ENCODE measurements around the gene EXOC4.

The EXOC4 gene

DNA sequence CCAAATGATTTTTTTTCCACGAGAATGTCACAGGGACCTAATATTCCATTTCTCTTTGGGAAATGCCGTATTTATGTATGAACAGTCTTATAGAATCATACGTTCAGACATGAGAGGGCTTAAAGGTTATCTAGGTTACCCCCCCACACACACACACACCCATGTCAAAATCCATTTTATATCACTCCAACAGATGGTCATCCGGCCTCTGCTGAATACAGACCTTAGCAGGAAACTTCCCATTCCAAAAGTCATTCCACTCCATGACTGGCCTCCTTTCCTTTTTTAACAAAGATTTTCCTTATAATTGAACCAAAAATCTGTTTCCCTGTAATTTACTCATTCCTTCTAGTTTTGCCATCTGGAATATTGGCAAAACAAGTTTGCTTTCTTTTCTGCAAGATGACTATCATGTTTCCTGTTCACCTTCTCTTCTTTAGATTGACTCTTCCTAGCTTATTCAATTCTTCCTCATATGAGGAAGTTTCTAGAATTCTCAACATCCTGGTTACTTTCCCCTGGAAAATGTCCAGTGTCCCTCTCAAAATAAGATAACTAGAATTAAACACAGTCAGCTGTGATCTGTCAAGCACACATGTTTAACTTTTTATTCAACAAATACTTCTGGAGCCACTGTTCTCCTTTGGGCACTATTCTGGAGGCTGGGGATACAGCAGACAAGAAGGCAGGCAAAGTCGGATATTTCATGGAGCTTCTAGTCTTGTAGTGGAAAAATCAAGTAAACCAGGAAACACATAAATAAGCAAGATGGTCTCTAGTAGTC, 597.8 kb downstream of the EXOC4 start:
- no peak for DNase-seq
- H3K9me3 Mint-ChIP-seq, result no peaks in the 10 kb centered on the region
- H3K36me3 Mint-ChIP-seq (ENCODE audit: low read depth), result peaks cover 1% of the 10 kb centered on the region
- no peaks in the 10 kb centered on the region for H3K4me1 Mint-ChIP-seq (ENCODE audit: low read depth)
- H3K27me3 Mint-ChIP-seq, result no peaks in the 10 kb centered on the region
- no peak overlapping the region for H3K27ac Mint-ChIP-seq
- H3K4me3 Mint-ChIP-seq, result no peak overlapping the region

DNA sequence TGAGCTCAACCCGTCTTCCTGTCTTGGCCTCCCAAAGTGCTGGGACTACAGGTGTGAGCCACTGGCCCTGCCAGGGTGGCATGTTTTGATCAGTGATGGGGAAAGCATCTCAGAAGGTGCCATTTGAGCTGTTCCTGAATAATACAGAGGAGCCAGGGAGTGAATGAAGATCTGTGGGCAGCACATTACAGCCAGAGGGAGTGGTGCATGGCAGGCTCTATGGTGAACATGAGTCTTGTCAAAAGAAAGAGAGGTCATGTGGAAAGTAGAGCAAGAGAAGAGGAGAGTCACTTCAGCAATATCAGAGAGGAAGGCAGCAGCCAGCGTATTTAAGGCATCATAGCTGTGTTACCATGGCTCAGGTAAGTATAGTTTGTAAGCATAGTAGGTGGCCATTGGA, 598.5 kb downstream of the EXOC4 start:
- H3K36me3 Mint-ChIP-seq (ENCODE audit: low read depth), result peaks cover 1% of the 10 kb centered on the region
- H3K4me1 Mint-ChIP-seq (ENCODE audit: low read depth), result no peaks in the 10 kb centered on the region
- H3K9me3 Mint-ChIP-seq, result no peaks in the 10 kb centered on the region
- DNase-seq, result no peak
- no peak overlapping the region for H3K4me3 Mint-ChIP-seq
- no peaks in the 10 kb centered on the region for H3K27me3 Mint-ChIP-seq
- H3K27ac Mint-ChIP-seq, result no peak overlapping the region

DNA sequence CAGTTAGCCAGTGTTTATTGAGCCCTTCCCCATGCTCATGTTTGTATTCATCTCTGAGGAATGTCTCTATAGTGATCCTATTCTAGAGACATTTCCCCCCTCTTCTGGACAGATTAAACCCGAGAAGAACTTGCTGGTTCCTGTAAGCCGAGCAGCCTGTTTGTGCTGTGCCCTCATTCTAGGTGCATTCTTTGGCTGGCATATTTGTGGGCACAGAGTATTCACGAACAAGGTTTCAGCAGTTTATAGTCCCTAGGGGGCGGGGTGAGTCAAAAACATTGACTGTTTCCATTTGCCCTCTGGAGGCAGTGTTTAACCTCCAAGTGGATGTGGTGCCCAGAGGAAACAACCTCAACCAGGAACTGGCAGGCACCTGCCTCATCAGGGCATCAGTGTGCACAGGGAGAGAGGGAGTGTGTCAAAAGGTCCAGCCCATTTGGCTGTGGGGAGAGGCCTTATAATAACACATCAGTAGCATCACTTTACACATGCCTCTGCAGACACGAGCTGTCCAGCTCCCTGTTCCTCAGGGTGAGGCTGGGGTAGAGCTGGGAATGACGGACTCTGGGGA, 600.9 kb downstream of the EXOC4 start:
- H3K27me3 Mint-ChIP-seq, result no peaks in the 10 kb centered on the region
- no peak overlapping the region for H3K4me3 Mint-ChIP-seq
- no peaks in the 10 kb centered on the region for H3K36me3 Mint-ChIP-seq (ENCODE audit: low read depth)
- H3K9me3 Mint-ChIP-seq, result no peaks in the 10 kb centered on the region
- no peak overlapping the region for H3K27ac Mint-ChIP-seq
- H3K4me1 Mint-ChIP-seq (ENCODE audit: low read depth), result no peaks in the 10 kb centered on the region
- no peak for DNase-seq

DNA sequence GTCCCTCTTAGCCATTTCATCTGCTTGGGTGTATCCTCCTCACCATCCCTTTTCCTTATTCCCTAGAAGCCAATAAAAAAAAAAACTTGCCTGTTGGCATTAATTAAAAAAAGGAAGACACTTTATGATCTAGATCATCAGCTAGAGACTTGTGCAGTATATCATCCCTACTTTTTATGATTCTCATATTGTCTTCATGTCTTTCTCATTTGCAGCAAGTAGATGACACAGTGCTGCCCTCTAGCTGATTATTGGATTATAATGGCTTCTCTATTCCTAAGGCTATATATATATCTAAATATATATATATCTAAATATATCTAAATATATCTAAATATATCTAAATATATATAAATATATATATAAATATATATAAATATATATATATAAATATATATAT, 601.9 kb downstream of the EXOC4 start:
- Mint-ChIP-seq H3K27me3 (no peaks in the 10 kb centered on the region), H3K4me3 (no peak overlapping the region), H3K27ac (no peak overlapping the region), H3K36me3 (ENCODE audit: low read depth) (no peaks in the 10 kb centered on the region), H3K4me1 (ENCODE audit: low read depth) (no peaks in the 10 kb centered on the region), H3K9me3 (no peaks in the 10 kb centered on the region)
- DNase-seq, result no peak

DNA sequence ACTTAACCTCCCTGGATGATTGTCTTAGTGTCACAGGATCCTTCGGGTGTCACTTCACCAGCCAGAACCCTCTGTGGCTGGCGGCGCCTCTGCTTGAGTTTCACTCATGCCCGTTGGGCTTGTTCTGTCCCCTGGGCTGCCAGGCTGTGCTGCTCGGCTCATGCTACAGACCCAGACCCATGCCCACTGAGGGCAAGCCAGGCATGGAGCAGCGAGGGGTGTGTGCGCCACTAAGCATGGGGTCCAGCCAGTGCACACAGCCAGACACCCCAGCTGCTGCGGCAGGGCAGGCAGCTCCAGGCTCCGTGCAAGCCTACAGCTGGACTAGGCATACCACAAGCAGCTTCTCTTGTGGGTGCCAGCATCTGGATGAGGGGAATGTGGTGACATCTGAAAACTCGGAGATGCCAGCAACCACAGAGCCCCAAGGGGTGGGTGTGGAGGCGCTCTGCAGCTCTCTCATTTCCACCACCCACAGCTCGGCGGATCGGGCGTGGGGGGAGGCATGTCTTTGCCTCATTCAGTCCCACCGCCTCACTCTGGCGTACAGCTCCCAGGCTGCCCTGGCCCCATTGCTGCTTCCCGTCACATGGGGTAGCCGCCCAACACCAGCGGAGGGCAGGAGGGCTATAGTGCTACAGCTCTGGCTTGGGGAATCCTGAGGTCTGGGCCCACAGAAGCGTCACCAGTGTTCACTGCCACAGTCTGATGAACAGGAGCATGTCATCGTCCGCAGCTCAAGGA, 604.7 kb downstream of the EXOC4 start:
- Mint-ChIP-seq H3K27me3 (no peaks in the 10 kb centered on the region), H3K4me1 (ENCODE audit: low read depth) (no peaks in the 10 kb centered on the region), H3K36me3 (ENCODE audit: low read depth) (no peaks in the 10 kb centered on the region), H3K4me3 (no peak overlapping the region), H3K27ac (no peak overlapping the region), H3K9me3 (no peaks in the 10 kb centered on the region)
- no peak for DNase-seq

DNA sequence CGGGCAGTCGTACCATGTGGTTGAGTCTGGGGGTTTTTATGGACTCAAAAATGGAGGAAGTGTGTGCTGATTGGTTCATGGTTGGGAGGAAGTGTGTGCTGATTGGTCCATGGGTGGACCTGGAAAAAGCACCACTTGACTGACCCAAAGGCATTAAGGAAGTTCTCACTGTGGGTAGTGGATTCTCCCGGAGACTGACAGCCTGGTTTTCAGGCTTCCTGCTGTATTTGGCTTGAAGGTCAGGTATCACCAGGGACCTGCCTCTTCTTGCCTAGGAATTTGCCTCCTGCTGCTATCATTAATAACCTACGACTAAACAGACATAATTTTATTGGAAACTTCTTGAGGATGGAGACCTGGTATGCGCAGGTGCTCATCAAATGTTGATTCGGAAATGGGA, 605.4 kb downstream of the EXOC4 start:
- H3K27me3 Mint-ChIP-seq, result no peaks in the 10 kb centered on the region
- H3K36me3 Mint-ChIP-seq (ENCODE audit: low read depth), result no peaks in the 10 kb centered on the region
- no peak overlapping the region for H3K27ac Mint-ChIP-seq
- no peak for DNase-seq
- H3K4me1 Mint-ChIP-seq (ENCODE audit: low read depth), result no peaks in the 10 kb centered on the region
- no peak overlapping the region for H3K4me3 Mint-ChIP-seq
- H3K9me3 Mint-ChIP-seq, result no peaks in the 10 kb centered on the region

DNA sequence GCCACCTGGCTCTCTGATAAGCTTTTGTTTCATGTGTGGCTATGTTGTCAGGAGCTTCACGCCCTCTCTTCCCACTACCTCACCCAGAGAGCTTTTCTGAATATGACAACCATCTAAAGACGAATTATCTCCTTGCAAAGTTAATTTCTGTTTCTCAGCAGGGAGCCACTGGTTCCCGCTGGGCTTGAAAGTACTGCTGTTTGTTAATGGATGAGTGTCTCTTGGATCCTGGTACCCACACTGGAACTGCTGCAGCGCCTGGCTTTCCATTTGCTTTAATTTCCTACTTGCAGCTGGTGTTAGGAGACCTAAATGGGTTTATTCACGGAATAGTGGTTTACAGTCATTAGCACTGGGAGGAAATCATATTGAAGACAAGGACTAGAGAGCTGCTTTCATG, 606.4 kb downstream of the EXOC4 start:
- Mint-ChIP-seq H3K4me1 (ENCODE audit: low read depth) (no peaks in the 10 kb centered on the region), H3K36me3 (ENCODE audit: low read depth) (no peaks in the 10 kb centered on the region), H3K9me3 (no peaks in the 10 kb centered on the region), H3K27me3 (no peaks in the 10 kb centered on the region), H3K27ac (no peak overlapping the region), H3K4me3 (no peak overlapping the region)
- DNase-seq, result no peak

DNA sequence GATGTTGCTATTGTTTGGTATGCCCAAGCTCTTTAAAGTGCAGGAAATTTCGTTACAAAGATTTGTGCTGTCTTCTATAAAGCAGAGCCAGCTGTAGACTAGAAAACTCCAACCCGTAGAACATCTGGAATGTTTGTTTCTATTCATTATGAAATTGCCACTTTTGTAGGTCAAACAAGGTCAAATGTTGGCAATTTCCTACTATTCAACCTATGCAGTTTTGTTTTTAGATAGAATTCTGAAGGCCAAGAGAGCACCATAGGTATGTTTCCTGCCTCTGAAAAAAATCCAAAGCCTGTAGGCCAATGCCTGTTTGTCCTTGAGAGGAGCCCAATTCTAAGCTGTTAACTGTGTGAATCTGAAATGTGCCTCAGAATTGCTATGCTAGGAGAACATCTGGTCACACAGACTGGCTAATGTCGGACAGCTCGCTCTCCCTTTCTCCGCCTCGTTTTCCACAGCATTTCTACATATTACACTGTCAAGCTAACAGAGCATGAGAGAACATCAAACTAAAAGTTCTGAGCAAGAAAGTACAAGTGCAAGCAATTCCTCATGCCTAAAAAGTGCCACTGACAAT, 607.1 kb downstream of the EXOC4 start:
- no peaks in the 10 kb centered on the region for H3K27me3 Mint-ChIP-seq
- no peaks in the 10 kb centered on the region for H3K36me3 Mint-ChIP-seq (ENCODE audit: low read depth)
- H3K4me1 Mint-ChIP-seq (ENCODE audit: low read depth), result no peaks in the 10 kb centered on the region
- H3K27ac Mint-ChIP-seq, result no peak overlapping the region
- DNase-seq, result no peak
- no peak overlapping the region for H3K4me3 Mint-ChIP-seq
- no peaks in the 10 kb centered on the region for H3K9me3 Mint-ChIP-seq

DNA sequence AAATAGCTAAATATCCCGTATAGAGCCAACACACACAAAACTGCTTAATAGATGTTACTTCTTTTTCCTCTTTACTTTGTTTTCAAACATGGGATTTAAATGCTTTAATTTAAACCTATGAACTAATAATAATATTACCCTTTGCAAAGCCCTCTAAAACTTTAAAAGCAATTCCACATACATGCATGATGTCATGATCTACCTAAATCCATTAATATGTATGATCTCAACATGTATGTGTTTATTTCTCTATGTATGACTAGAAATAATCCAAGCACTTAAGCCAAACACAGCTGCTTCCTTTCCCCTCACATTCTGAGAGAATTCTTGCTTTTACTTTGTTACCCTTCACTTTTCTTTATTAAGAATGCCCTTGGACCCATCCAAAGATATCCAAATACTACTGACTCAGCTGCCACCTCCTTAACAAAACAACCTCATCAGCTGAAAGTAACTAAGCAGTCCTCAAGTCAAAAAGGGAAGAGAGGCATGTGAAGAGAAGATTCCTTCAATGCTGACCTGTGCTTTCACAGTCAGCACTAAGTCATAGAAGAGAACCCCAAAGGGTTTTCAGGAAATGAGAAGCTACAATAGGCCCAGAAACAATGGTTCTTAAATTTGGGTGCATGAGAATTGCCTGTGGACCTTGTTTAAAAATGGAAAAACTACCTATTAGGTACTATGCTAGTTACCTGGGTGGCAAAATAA, 607.9 kb downstream of the EXOC4 start:
- Mint-ChIP-seq H3K27ac (no peak overlapping the region), H3K36me3 (ENCODE audit: low read depth) (no peaks in the 10 kb centered on the region), H3K27me3 (no peaks in the 10 kb centered on the region), H3K4me1 (ENCODE audit: low read depth) (no peaks in the 10 kb centered on the region), H3K9me3 (no peaks in the 10 kb centered on the region), H3K4me3 (no peak overlapping the region)
- no peak for DNase-seq

DNA sequence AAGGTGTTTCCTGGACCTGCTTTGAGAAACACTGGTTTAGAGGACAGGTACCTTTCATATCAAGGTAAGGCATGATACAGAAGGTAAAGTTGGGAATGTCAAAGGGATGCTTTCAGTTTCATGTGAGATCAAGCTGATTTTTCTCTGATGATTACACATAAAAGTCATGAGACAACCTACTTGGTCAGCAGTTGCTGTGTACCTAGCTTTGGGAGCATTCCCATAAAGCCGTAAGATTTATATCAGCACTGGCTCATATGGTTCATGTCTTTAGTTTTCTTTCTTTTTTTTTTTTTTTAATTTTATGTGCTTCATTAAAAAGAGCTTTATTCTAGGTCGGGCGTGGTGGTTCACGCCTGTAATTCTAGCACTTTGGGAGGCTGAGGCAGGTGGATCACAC, 609.0 kb downstream of the EXOC4 start:
- Mint-ChIP-seq H3K9me3 (no peaks in the 10 kb centered on the region), H3K27ac (no peak overlapping the region), H3K36me3 (ENCODE audit: low read depth) (no peaks in the 10 kb centered on the region), H3K4me3 (no peak overlapping the region), H3K4me1 (ENCODE audit: low read depth) (no peaks in the 10 kb centered on the region), H3K27me3 (no peaks in the 10 kb centered on the region)
- DNase-seq, result no peak

DNA sequence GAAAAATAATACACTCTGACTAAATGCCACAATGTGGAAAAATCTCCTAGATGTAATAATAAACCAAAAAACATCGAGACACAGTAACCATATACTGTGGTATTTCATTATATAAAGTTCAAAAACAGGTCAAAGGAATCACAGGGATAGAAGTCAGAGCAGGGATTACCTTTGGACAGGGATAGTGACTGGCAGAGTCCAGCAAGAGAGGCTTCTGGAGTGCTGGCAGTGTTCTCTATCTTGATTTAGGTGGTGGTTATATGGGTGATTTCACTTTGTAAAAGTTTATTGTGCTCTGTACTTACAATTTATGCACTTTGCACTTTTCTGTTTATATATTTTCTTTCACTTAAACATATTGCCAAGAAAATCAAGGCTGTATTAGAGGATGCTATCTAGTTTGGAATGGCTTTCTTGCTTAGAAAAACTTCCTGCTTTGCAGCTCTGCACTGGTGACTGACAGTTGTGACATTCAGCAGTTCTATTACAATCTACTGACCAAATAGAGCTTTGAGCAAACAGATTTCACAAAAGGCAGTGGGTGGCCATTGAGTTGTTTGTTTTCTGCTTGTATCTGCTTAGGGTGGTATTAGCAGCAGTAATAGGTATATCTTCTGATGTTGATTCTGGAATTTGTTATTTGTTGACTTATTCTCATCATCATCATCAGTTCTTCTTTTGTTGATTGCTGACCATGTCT, 610.6 kb downstream of the EXOC4 start:
- Mint-ChIP-seq H3K36me3 (ENCODE audit: low read depth) (no peaks in the 10 kb centered on the region), H3K27ac (no peak overlapping the region), H3K4me1 (ENCODE audit: low read depth) (no peaks in the 10 kb centered on the region), H3K9me3 (no peaks in the 10 kb centered on the region), H3K4me3 (no peak overlapping the region), H3K27me3 (no peaks in the 10 kb centered on the region)
- DNase-seq, result no peak

DNA sequence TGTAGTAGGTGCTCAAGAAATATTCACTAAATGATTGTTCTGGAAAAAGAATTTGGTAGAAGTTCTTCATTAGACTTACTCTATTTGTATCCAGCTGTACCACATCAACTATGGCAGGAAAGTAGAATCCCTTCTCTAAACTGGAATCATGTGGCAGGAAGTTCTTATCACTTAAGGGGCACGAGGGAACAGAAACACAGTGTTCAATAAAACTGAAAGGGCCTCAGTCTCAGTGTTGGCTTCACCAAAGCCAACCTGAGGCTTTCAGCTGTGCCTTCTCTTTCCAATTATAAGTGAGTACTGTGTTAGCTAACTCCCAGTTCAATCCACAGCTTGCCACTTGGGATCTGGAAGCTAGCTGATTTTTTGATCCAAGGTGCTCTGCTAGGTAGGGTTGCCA, 616.7 kb downstream of the EXOC4 start:
- no peaks in the 10 kb centered on the region for H3K9me3 Mint-ChIP-seq
- peaks cover 7% of the 10 kb centered on the region for H3K36me3 Mint-ChIP-seq (ENCODE audit: low read depth)
- H3K4me1 Mint-ChIP-seq (ENCODE audit: low read depth), result peaks cover 27% of the 10 kb centered on the region
- DNase-seq, result no peak
- no peak overlapping the region for H3K4me3 Mint-ChIP-seq
- H3K27ac Mint-ChIP-seq, result no peak overlapping the region
- H3K27me3 Mint-ChIP-seq, result no peaks in the 10 kb centered on the region

DNA sequence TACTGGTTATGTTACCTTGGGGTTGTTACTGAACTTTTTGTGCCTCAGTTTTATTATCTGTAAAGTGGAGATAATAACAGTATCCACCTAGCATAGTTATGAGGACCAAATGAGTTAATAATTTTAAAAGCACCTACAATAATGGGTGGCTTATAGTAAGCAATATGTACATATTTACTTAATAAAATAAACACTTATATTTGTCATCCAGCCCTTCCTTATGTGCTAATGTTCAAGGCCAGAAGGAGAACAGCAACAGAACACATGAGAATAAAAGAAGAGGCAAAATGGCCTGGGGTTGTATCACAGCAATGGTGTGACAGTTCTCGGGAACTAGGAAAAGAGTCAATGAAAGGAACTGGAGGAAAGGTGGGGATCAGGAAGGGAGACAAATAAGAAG, 618.9 kb downstream of the EXOC4 start:
- Mint-ChIP-seq H3K27ac (no peak overlapping the region), H3K27me3 (no peaks in the 10 kb centered on the region), H3K4me3 (no peak overlapping the region), H3K36me3 (ENCODE audit: low read depth) (peaks cover 7% of the 10 kb centered on the region), H3K4me1 (ENCODE audit: low read depth) (peaks cover 34% of the 10 kb centered on the region), H3K9me3 (no peaks in the 10 kb centered on the region)
- DNase-seq, result no peak

DNA sequence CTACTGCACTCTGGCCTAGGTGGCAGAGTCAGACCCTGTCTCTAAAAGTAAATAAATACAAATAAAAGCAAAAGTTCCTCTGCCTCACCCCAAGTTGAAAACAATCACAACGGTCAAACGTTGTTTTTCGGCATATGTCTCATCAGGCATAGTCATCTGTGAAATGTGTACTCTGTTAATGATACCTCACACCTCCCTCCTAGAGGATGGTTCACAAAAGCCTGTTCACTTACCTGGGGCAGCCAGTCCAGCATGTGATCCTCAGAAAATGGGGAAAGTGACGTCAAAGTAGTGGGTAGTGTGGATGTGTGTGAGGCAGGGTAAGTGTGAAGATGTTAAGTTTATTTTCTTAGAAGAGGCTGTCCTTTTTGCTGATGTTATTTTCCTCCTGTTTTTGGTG, 620.3 kb downstream of the EXOC4 start:
- Mint-ChIP-seq H3K27ac (no peak overlapping the region), H3K4me1 (ENCODE audit: low read depth) (peaks cover 34% of the 10 kb centered on the region), H3K36me3 (ENCODE audit: low read depth) (peaks cover 7% of the 10 kb centered on the region), H3K9me3 (peaks cover 3% of the 10 kb centered on the region), H3K27me3 (no peaks in the 10 kb centered on the region), H3K4me3 (no peak overlapping the region)
- DNase-seq, result no peak

All from activated T-cell treated with anti-CD3 and anti-CD28 coated beads, Interleukin-2, amount 50 U/mL, for 24 hours (primary cell).